ENCODE data around the gene ZDHHC3.
"Not testable (repeated sequence)": the region's sequence is repeated elsewhere in the genome, so short reads cannot be mapped to it uniquely, and the experiment has no call there.

ZDHHC3 gene

DNA sequence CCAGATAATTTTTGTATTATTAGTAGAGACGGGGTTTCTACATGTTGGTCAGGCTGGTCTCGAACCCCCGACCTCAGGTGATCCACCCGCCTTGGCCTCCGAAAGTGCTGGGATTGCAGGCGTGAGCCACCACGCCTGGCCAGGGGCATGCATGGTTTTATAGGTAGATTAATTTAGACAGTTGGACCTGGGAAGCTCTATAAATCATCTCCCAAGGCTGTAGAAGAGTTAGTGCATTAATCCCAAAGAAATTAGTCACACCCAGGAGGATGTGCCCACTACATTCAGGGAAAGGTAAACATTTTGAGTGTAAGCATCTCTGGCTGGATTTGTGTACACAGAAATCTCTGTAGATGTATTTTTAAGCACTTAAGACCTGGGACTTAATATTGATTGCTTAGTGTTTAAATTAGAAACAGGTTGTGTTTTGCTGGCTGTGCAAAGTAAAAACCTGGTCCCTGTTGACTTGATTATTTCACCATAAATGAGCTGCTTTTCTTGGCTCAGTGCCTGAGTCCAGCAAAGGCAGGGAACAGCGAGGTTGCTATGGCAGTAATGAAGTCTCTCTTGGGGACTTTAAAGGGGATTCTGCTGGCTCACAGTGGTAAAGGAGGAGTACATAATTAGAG, 19.3 kb upstream of the ZDHHC3 start:
- DNase-seq = no peak

DNA sequence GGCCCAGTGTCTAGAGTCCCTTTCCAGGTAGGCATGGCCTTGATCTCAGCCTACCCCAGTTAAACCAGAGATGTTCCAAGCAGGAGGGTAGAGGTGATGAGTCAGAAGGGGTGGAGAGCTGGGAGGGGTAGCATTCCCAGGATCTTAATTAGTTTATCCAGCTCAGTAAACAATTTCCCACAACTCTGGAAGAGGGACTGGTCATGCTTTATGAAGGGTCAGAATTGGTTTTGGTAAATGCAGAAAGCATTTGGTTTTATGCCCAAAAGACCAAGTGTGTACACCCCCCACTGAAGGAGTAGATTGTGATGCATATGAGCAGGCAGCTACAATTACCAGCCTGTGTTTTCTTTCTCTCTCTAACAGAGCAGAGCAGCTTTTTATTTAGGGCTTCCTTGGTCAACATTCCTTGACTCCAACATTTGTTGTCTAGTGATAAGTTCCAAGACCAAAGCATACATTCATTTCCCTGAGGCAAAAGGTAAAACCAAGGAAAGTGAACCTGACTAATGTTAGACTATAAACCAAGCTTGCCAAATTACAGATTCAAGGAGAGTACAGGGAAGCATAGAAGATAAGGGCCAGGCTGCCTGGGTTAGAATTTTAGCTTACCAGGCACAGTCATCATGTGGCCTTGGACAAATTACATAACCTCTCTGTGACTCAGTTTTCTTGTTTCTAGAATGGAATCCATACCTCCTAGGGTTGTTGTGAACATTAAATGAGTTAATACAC, 17.7 kb upstream of the ZDHHC3 start:
- no peak for DNase-seq

- peak; percentile 34 for DNase-seq
These were observed 16.8 kb upstream of the ZDHHC3 start for GRCh38 chr3:44992555-44993470.

DNA sequence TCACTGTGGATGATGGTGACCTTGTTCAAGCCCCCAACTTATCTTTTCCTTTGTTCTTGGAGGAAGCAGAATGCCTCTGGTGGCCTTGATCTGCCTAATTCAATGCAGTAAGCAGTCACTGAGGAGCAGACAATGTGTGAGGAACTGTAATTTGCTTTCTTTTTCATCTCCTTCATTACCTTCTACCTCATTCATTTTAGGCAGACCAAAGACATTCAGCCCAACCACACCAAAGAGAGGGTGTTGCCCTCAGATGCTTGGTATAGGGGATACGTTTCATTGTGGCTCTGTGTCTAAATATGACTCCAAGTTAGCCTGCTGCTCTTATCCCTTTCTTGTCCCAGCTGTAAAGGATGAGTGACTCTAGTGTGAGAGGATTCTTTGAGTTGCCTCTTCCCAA, 15.4 kb upstream of the ZDHHC3 start:
- DNase-seq = no peak

GRCh38 chr3:44989636-44990373, 13.8 kb upstream of the ZDHHC3 start:
- no peak for DNase-seq

- no peak for DNase-seq
These were observed 13.2 kb upstream of the ZDHHC3 start for GRCh38 chr3:44989141-44989540.

GRCh38 chr3:44988073-44988472, 12.1 kb upstream of the ZDHHC3 start:
- DNase-seq = no peak

GRCh38 chr3:44987332-44987731, 11.4 kb upstream of the ZDHHC3 start:
- no peak for DNase-seq

GRCh38 chr3:44986330-44986729, 10.4 kb upstream of the ZDHHC3 start:
- DNase-seq = not testable (repeated sequence)

GRCh38 chr3:44984335-44984734, 8.4 kb upstream of the ZDHHC3 start:
- no peak for DNase-seq

DNA sequence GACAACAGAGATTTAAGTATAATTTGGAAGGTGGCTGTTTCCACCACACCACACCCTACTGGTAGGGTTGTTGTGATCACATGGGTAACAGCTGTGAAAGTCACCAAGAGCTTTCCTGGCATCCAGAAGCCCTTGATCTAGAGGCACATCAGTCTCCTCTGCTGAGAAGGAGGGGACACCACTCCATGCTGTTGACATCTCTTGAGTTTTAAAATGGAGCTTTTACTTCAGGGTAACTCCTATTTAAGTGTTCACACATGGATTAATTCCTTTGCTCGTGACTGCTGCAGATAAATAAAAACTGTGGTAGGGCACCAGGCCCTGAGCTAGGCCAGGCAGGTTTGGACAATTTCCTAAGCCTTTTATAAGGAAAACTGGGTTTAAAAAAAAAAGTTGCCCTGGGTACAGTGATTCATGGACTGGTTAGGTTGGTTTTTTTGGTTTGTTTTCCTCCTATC, 7.5 kb upstream of the ZDHHC3 start:
- DNase-seq = no peak

GRCh38 chr3:44982817-44983216, 6.8 kb upstream of the ZDHHC3 start:
- DNase-seq = no peak

GRCh38 chr3:44981751-44982150, 5.8 kb upstream of the ZDHHC3 start:
- DNase-seq = peak; percentile 18

- DNase-seq = peak; percentile 14
These were observed 5.2 kb upstream of the ZDHHC3 start for GRCh38 chr3:44981220-44981619.

DNA sequence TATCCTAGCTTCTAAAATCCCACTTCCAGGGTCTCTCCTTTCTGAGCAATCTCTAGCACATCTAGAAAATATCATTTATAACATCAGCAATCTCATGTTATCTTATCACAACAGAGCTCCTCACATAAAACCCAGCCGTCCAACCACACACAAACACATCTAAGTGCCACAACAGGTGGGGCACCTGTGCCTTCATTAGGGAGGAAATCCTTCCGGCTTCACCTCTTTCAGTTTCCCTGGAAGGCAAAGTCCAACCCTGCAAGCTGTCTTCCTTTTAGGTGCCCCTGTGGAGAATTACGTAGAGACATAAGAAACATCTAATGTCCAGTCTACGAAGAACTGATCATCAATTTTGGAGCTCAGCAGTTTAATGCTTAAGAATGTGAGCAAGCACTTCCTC, 1.6 kb downstream of the ZDHHC3 start:
- DNase-seq = no peak

DNA sequence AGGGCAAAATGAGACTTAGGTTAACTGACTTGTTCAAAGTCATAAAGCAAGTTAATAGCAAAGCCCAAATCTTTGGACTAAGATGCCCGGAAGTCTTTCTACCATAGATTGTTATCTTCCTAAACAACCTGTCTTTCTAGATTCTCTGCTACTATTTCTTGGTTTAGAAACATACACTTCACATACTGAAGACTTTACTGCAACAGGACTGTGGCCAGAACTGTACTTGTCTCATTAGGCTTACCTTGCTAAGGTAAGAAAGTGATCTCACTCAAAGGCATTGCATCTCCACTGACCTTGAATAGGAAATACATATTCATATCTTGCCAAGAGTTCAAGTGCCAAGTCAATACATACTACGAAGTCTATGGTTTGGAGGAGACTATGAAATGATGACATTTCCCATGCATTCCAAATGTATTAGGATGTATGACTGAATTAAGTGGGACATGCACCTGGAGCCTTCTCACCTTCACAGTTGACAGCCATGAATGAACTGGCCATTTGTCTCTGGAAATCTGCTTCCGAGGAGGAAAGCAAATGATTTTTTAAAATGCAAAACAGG, 5.0 kb downstream of the ZDHHC3 start:
- DNase-seq = no peak

- no peak for DNase-seq
These were observed 6.2 kb downstream of the ZDHHC3 start for GRCh38 chr3:44969828-44970179.

DNA sequence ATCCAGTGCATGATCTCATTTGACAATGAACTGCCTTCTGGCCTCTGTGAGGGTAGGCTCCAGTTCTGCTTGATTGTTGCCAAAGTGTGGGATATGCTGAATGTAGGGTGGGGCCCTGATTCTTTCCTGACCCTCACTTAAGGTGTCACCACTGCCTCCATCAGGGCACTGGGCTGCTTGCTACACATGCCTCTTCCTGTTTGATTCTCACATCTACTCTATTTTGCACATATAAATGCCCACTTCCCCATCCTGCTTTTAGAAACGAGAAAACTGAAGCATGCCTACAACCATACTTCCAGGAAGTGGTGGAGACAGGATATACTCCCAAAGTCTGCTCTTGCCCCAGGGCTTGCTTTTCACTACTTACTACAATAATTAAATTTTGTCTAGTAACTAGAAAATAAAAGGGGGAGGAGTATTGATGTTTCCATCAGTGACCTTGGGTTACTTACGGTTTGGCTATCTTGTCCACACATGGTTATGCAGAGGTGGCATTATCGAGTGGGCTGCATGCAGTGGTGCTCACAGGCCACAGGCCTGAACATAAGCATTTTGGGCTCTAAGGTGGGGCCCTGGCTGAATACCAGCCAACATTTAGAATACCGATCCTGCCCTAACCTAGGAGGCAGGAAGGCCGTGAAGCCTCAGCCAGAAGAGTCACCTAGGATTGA, 6.7 kb downstream of the ZDHHC3 start:
- peak; percentile 16 for DNase-seq

- no peak for DNase-seq
These were observed 7.5 kb downstream of the ZDHHC3 start for GRCh38 chr3:44968447-44968858.

DNA sequence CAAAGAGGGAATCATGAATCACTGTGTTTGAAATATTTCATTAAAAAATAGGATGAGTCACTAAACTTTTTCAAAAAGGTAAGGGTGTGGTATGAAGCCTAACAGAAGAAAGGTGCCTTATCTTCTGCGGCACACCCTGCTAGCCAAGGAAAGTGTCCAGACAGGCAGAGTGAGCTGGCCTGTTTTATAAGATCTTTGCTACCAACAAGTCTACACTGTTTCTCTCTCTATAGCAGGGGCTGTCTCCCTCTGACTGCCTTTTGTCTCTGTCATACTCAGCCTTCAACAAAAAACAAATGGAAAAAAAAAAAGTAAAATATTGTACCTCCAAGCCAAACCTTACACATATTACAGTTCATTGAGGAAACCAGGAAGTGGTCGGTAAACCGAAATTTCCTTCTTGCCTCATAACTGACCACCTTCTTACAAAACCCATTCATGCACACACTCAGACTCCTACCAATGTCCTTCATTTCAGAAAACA, 9.1 kb downstream of the ZDHHC3 start:
- DNase-seq = peak; percentile 40

DNA sequence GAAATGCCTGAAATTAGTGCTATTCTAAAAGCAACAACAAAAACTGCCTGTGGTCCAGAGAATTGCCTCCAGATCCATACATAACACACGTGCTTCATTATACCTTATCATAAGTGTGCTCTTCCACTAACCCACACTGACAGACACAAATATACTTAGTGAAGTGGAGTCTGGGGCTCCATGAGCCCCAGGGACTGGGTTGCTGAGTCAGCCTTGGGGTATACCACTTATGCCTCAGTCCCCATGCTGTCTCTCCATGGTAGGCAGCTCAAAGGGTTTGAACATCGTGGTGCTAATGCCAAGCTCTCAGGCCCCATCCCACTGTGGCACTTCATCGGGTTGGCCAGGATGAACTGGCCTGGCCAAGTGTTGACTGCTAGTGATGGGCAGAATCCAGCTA, 10.8 kb downstream of the ZDHHC3 start:
- DNase-seq = no peak
